ENCODE measurements around the gene PRTG.

PRTG gene

DNA sequence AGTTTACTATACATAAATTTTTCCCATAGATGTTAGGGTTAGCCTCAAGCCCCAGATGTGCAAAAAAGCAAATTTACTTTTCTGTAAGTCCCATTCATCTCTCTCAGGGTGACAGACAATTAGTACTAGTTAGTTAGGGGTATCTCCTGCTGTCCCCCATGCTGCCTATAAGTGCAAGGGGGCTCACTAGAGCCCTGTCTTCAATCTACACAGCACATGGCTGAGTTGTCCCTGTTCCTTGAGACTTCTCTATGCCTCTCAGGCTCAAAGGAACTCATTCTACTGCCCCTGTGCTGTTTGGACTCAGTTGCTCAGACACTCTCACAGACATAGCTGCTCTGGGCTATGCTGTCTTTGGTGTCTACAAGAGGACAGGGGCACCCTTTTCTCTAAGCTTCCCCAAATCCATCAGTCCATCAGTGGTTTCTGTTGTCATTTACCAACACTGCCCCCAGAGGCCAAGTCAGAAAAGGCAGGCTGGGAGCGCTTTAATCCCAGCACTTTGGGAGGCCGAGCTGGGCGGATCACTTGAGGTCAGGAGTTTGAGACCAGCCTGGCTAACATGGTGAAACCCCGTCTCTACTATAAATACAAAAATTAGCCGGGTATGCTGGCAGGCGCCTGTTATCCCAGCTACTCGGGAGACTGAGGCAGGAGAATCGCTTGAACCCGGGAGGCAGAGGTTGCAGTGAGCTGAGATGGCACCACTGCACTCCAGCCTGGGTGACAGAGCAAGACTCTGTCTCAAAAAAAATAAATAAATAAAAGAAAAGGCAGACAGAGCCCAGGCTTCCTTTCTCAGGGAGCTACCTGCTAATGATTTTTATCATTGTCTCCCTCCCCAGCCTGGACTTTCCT, 31.4 kb upstream of the PRTG start (continued):
- no peak for TF ChIP-seq ESRRG (CRISPR knock-in tag; IDR thresholded peaks at IDR 0.05)

DNA sequence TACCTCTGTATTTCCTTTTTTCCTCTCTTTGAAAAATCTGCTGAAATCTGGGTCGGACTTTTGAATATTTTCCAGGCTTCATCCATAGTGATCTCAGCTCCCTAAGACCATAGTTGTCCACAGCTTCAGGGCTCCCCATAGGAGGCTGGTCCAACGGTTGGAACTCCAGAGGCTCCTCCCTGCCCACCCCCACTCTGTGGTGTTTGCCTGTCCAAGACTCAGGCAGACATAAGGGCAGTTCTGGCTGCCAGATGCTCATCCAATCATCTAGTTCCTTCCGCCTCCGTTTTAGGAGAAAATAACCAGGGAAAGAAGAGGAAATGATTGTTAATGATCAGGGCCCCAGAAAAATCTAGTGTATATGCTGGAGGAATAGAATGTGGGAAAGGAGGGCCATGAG, 27.9 kb upstream of the PRTG start:
- TF ChIP-seq CSDC2 (CRISPR knock-in tag; IDR thresholded peaks at IDR 0.05) (no peak), RARB (CRISPR knock-in tag; IDR thresholded peaks at IDR 0.05) (no peak), ZFP3 (CRISPR knock-in tag; IDR thresholded peaks at IDR 0.05) (no peak), TCF4 (CRISPR knock-in tag; IDR thresholded peaks at IDR 0.05; ENCODE audit: borderline replicate concordance) (peak; percentile 29; the same call in 1 of the 2 replicates), BACH2 (CRISPR knock-in tag; IDR thresholded peaks at IDR 0.05; ENCODE audit: borderline replicate concordance) (no peak), ZNF565 (CRISPR knock-in tag; conservative IDR thresholded peaks at IDR 0.05; ENCODE audit: low read depth) (no peak)
- TF ChIP-seq, protein P1, sequence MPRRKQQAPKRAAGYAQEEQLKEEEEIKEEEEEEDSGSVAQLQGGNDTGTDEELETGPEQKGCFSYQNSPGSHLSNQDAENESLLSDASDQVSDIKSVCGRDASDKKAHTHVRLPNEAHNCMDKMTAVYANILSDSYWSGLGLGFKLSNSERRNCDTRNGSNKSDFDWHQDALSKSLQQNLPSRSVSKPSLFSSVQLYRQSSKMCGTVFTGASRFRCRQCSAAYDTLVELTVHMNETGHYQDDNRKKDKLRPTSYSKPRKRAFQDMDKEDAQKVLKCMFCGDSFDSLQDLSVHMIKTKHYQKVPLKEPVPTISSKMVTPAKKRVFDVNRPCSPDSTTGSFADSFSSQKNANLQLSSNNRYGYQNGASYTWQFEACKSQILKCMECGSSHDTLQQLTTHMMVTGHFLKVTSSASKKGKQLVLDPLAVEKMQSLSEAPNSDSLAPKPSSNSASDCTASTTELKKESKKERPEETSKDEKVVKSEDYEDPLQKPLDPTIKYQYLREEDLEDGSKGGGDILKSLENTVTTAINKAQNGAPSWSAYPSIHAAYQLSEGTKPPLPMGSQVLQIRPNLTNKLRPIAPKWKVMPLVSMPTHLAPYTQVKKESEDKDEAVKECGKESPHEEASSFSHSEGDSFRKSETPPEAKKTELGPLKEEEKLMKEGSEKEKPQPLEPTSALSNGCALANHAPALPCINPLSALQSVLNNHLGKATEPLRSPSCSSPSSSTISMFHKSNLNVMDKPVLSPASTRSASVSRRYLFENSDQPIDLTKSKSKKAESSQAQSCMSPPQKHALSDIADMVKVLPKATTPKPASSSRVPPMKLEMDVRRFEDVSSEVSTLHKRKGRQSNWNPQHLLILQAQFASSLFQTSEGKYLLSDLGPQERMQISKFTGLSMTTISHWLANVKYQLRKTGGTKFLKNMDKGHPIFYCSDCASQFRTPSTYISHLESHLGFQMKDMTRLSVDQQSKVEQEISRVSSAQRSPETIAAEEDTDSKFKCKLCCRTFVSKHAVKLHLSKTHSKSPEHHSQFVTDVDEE (CRISPR knock-in tag; IDR thresholded peaks at IDR 0.05): no peak
- ATAC-seq: peak; percentile 69; the same call in 2 of the 3 replicates

DNA sequence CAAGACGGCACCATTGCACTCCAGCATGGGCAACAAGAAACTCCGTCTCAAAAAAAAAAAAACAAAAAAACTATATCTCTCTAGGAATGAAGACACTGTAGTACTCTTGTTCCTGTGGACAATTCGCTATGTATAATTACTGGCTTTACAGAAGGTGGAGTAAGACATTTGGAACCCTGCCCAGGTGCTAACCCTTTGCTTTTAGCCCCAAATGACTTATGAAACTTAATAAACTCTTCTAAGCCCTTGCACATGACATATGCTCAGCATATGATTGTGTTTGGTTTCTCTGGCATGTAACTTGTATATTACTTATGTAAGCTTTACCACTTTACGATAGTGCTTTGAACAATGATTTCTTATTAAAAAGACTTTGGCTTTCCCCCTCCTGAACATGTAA, 27.3 kb upstream of the PRTG start:
- TF ChIP-seq SNAI2 (CRISPR knock-in tag; IDR thresholded peaks at IDR 0.05) (no peak), OSR1 (CRISPR knock-in tag; IDR thresholded peaks at IDR 0.05) (no peak), TCF4 (CRISPR knock-in tag; IDR thresholded peaks at IDR 0.05; ENCODE audit: borderline replicate concordance) (no peak), ZC3H10 (CRISPR knock-in tag; IDR thresholded peaks at IDR 0.05) (no peak), ZFP3 (CRISPR knock-in tag; IDR thresholded peaks at IDR 0.05) (no peak), ESRRG (CRISPR knock-in tag; IDR thresholded peaks at IDR 0.05) (no peak)
- no peak for ATAC-seq

DNA sequence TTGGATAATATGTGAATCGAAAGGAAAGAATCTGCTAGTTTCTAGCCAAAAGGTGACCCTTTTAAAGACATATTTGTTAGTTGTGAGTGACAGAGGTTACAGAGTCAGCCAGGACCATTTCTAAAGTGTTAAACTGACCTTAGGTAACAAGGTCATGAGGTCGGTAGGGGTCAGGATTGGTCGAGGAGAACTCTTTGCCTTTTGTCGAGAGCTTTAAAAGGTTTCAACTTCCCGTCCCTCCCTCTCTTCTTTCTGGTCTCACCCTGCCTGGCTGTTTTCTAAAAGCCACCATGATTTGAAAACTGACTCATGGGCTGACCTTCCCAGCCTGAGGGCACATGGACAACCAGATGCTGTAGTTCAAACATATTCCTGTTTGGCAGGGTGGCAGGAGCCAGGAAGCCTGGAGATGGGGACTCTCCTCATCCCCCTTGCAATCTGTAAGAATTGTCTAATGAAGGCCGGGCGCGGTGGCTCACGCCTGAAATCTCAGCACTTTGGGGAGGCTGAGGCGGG, 25.8 kb upstream of the PRTG start:
- TF ChIP-seq PPARA (CRISPR knock-in tag; IDR thresholded peaks at IDR 0.05; ENCODE audit: borderline replicate concordance): no peak
- no peak for TF ChIP-seq ZNF70 (CRISPR knock-in tag; IDR thresholded peaks at IDR 0.05)
- no peak for TF ChIP-seq RARB (CRISPR knock-in tag; IDR thresholded peaks at IDR 0.05)
- TF ChIP-seq ARNTL (CRISPR knock-in tag; IDR thresholded peaks at IDR 0.05; ENCODE audit: borderline replicate concordance, low read depth): no peak
- TF ChIP-seq, protein P2, sequence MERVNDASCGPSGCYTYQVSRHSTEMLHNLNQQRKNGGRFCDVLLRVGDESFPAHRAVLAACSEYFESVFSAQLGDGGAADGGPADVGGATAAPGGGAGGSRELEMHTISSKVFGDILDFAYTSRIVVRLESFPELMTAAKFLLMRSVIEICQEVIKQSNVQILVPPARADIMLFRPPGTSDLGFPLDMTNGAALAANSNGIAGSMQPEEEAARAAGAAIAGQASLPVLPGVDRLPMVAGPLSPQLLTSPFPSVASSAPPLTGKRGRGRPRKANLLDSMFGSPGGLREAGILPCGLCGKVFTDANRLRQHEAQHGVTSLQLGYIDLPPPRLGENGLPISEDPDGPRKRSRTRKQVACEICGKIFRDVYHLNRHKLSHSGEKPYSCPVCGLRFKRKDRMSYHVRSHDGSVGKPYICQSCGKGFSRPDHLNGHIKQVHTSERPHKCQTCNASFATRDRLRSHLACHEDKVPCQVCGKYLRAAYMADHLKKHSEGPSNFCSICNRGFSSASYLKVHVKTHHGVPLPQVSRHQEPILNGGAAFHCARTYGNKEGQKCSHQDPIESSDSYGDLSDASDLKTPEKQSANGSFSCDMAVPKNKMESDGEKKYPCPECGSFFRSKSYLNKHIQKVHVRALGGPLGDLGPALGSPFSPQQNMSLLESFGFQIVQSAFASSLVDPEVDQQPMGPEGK (CRISPR knock-in tag; IDR thresholded peaks at IDR 0.05; ENCODE audit: borderline replicate concordance): no peak
- TF ChIP-seq GLIS3 (CRISPR knock-in tag; IDR thresholded peaks at IDR 0.05): no peak
- no peak for TF ChIP-seq CSDC2 (CRISPR knock-in tag; IDR thresholded peaks at IDR 0.05)
- TF ChIP-seq ESRRG (CRISPR knock-in tag; IDR thresholded peaks at IDR 0.05): no peak
- TF ChIP-seq TOX (CRISPR knock-in tag; IDR thresholded peaks at IDR 0.05; ENCODE audit: borderline replicate concordance): no peak
- no peak for TF ChIP-seq ZC3H10 (CRISPR knock-in tag; IDR thresholded peaks at IDR 0.05)
- TF ChIP-seq OSR1 (CRISPR knock-in tag; IDR thresholded peaks at IDR 0.05): no peak
- ATAC-seq: no peak

DNA sequence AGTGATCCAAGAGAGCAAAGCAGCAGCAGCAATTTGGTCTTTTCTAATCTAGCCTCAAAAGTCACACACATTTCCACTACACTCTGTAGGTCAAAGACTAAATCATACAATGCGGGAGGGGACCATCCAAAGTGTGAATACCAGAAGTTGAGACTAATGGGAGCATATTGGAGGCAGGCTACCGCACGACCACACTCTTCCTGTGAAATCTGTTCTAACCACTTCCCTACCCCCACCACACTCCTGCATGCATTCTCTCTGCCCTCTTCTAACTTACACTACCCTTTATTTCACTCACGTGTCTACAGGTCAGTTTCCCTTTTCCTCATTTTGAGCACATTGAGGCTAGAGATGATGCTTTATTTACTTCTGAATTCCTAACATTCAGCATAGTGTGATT, 23.7 kb upstream of the PRTG start:
- TF ChIP-seq, protein P1 (CRISPR knock-in tag; IDR thresholded peaks at IDR 0.05): no peak
- TF ChIP-seq, protein P3, sequence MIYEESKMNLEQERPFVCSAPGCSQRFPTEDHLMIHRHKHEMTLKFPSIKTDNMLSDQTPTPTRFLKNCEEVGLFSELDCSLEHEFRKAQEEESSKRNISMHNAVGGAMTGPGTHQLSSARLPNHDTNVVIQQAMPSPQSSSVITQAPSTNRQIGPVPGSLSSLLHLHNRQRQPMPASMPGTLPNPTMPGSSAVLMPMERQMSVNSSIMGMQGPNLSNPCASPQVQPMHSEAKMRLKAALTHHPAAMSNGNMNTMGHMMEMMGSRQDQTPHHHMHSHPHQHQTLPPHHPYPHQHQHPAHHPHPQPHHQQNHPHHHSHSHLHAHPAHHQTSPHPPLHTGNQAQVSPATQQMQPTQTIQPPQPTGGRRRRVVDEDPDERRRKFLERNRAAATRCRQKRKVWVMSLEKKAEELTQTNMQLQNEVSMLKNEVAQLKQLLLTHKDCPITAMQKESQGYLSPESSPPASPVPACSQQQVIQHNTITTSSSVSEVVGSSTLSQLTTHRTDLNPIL (CRISPR knock-in tag; IDR thresholded peaks at IDR 0.05; ENCODE audit: low read depth): no peak
- no peak for TF ChIP-seq ZNF565 (CRISPR knock-in tag; conservative IDR thresholded peaks at IDR 0.05; ENCODE audit: low read depth)
- no peak for ATAC-seq
